OCI-LY1 (cell line): ENCODE data around the gene ACSL1.

ENCODE experiments used
- H2AFZ ChIP-seq: fragments of 200-600 bp; sonication (generic), shearing (Covaris generic); 2 replicates; pipeline ENCODE4 v1.6.0; 2014; ENCODE audit warnings: antibody characterized with exemption, mild to moderate bottlenecking, low read length
- H3F3A ChIP-seq: fragments of 200-600 bp; sonication (generic), shearing (Covaris generic); 2 replicates; pipeline ENCODE4 v1.6.0; 2014; ENCODE audit warnings: mild to moderate bottlenecking, antibody characterized with exemption, low read length, moderate library complexity; ENCODE audit not compliant: insufficient read depth
- H3K27ac ChIP-seq: fragments of 200-600 bp; sonication (generic); 2 replicates; pipeline ENCODE4 v1.5.1; 2014; ENCODE audit warnings: low read length, mixed run types, mild to moderate bottlenecking, low read depth; ENCODE audit not compliant: poor library complexity, severe bottlenecking
- H3K27me3 ChIP-seq: fragments of 200-600 bp; sonication (generic); 2 replicates; pipeline ENCODE4 v1.6.0; 2014; ENCODE audit warnings: antibody characterized with exemption, mild to moderate bottlenecking, low read length, moderate library complexity; ENCODE audit not compliant: insufficient read depth
- H3K36me3 ChIP-seq: fragments of 200-600 bp; sonication (generic); 2 replicates; pipeline ENCODE4 v1.6.1; 2014; ENCODE audit warnings: mild to moderate bottlenecking, antibody characterized with exemption, low read length, moderate library complexity, mixed read lengths; ENCODE audit not compliant: insufficient read depth
- H3K4me1 ChIP-seq: fragments of 200-600 bp; sonication (generic); 2 replicates; pipeline ENCODE4 v1.5.1; 2014; ENCODE audit warnings: mild to moderate bottlenecking, low read length, moderate library complexity; ENCODE audit not compliant: insufficient read depth, severe bottlenecking
- H3K4me2 ChIP-seq: fragments of 200-600 bp; sonication (generic), shearing (Covaris generic); 2 replicates; pipeline ENCODE4 v1.6.1; 2014; ENCODE audit warnings: low read length
- H3K4me3 ChIP-seq: fragments of 200-600 bp; sonication (generic); 2 replicates; pipeline ENCODE4 v1.5.1; 2014; ENCODE audit warnings: low read length, low read depth, mild to moderate bottlenecking, mixed read lengths; ENCODE audit not compliant: poor library complexity, severe bottlenecking
- H3K79me2 ChIP-seq: fragments of 200-600 bp; shearing (Covaris generic); 2 replicates; pipeline ENCODE4 v1.6.1; 2016; ENCODE audit warnings: mixed run types, low read length, mixed read lengths; ENCODE audit not compliant: insufficient read depth
- H3K9ac ChIP-seq: fragments of 200-600 bp; sonication (generic), shearing (Covaris generic); 2 replicates; pipeline ENCODE4 v1.6.1; 2014; ENCODE audit warnings: mild to moderate bottlenecking, low read length, mixed read lengths
- H3K9me2 ChIP-seq: fragments of 200-600 bp; sonication (generic), shearing (Covaris generic); 2 replicates; pipeline ENCODE4 v1.6.1; 2014; ENCODE audit warnings: low read depth, mild to moderate bottlenecking, low read length, mixed read lengths
- H3K9me3 ChIP-seq: fragments of 200-600 bp; shearing (Covaris generic); 2 replicates; pipeline ENCODE4 v1.6.1; 2014; ENCODE audit warnings: low read length, mixed read lengths
- H4K20me1 ChIP-seq: fragments of 200-600 bp; sonication (generic), shearing (Covaris generic); 2 replicates; pipeline ENCODE4 v1.6.0; 2016; ENCODE audit warnings: mild to moderate bottlenecking, low read length; ENCODE audit not compliant: insufficient read depth
- EZH2 ChIP-seq: fragments of 200-600 bp; sonication (generic), shearing (Covaris generic); IDR thresholded peaks from 2 replicates; pipeline ENCODE4 v1.8.0; 2017; ENCODE audit warnings: borderline replicate concordance, mixed run types, mild to moderate bottlenecking, antibody characterized with exemption, low read length, moderate library complexity, mixed read lengths
- TF ChIP-seq, protein P1 (sequence below): fragments of 200-600 bp; sonication (generic), shearing (Covaris generic); IDR thresholded peaks from 2 replicates; pipeline ENCODE4 v1.5.1; 2017; ENCODE audit warnings: mild to moderate bottlenecking, antibody characterized with exemption, low read length, moderate library complexity, mixed read lengths

Gene ACSL1

DNA sequence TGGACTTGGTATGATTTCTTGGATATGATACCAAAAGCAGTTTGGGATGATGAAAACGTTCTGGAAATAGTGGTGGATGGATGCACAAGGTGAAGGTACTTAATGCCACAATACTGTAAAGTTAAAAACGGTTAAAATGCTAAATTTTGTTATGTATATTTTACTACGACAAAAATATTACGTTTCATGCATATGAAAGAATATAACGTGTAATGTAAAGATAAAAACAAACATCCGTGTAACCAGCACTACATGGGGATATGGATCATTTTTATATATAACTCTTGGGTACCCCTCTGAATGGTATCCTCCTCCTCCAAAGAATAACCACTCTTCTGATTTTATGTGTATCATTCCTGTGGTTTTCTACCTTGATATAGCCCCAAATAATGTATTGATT is 91.0 kb downstream of the ACSL1 start:
- Histone ChIP-seq H3K9me3 (no peaks in the 10 kb centered on the region), H3K36me3 (peaks cover 24% of the 10 kb centered on the region), H2AFZ (peak overlapping the region; percentile 45), H3K4me1 (peaks cover 43% of the 10 kb centered on the region), H3K9ac (peak overlapping the region; percentile 68), H3K4me2 (peak overlapping the region; percentile 87), H4K20me1 (no peaks in the 10 kb centered on the region), H3K27ac (no peak overlapping the region), H3K79me2 (peaks cover 33% of the 10 kb centered on the region), H3K9me2 (no peaks in the 10 kb centered on the region), H3K27me3 (no peaks in the 10 kb centered on the region), H3F3A (no peaks in the 10 kb centered on the region), H3K4me3 (peak overlapping the region; percentile 62)
- no peak for TF ChIP-seq EZH2
- TF ChIP-seq, protein P1, sequence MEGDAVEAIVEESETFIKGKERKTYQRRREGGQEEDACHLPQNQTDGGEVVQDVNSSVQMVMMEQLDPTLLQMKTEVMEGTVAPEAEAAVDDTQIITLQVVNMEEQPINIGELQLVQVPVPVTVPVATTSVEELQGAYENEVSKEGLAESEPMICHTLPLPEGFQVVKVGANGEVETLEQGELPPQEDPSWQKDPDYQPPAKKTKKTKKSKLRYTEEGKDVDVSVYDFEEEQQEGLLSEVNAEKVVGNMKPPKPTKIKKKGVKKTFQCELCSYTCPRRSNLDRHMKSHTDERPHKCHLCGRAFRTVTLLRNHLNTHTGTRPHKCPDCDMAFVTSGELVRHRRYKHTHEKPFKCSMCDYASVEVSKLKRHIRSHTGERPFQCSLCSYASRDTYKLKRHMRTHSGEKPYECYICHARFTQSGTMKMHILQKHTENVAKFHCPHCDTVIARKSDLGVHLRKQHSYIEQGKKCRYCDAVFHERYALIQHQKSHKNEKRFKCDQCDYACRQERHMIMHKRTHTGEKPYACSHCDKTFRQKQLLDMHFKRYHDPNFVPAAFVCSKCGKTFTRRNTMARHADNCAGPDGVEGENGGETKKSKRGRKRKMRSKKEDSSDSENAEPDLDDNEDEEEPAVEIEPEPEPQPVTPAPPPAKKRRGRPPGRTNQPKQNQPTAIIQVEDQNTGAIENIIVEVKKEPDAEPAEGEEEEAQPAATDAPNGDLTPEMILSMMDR: no peak

DNA sequence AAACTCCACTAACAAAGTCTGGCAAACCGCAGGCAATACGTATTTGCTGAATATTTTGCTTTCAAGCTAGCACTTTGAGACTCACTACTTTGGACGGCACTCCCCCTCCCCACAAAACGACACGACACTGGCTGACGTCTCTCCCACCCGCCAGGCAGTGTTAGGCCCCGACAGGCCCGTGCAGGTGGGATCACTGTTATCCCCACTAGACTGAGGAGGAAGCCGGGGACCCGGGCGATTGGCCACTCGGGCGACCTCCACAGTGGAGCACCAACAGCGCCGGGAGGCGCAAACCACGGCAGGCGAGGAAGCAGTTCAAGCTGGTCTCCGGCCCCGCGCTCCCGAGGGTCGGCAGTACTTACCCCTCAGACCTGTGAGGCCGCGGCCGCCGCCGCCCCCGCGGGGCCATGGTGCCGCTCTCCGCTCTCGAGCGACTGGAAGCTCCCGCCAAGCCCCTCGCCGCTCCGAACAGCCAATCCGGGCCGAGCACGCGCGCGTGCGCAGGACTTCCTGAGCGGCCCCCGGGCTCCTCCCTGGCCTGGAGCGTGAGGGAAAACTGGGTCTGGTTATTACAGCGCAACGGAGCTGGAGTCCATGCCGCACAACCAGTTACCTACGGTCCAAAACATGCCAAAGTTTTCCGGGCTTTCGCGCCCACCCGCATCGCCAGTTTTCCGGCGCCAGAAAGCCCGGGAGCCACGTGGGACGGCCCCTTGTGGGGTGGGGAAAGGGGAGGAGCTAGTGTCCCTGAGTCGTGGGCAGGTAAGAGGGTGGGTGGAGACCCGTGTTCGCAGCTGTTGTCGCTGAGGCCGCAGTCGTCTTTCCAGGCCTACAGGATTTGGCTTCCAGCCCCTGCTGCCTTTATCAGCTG is 91.9 kb downstream of the ACSL1 start, which contains the start of gene CENPU:
Gene CENPU (minus strand): TSS at position 443 of the 871 bp plus-strand sequence. CDS start 34 bp downstream, at position 409.
- Histone ChIP-seq H3K4me3 (peak within 1 kb of the TSS; percentile 76), H2AFZ (peak within 1 kb of the TSS; percentile 45), H3K9me2 (no peaks in the 10 kb centered on the region), H3K79me2 (peaks cover 35% of the 10 kb centered on the region), H3F3A (no peaks in the 10 kb centered on the region), H3K36me3 (peaks cover 33% of the 10 kb centered on the region), H3K9me3 (no peaks in the 10 kb centered on the region), H3K27ac (peak within 1 kb of the TSS; percentile 81), H3K4me1 (peaks cover 52% of the 10 kb centered on the region), H3K27me3 (no peaks in the 10 kb centered on the region), H3K4me2 (peak within 1 kb of the TSS; percentile 87), H3K9ac (peak within 1 kb of the TSS; percentile 81), H4K20me1 (no peaks in the 10 kb centered on the region)
- TF ChIP-seq EZH2: no peak
- TF ChIP-seq, protein P1: no peak

DNA sequence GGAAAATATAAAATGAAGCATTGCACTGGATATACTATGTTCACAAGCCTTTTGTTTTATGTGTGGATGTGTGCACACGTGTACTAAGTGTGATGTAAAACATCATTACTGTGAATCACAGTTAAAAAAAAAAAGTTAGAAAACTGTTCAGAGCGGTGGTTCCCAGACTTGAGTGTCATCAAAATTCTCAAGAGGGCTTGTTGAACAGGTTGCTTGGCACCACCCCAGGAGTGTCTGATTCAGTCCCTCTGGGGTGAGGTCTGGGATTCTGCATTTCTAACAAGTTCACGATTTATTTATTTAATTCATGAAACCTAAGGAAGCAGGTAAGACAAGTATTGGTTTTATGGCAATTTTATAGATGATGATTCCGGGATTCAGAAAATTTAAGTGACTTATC is 93.6 kb downstream of the ACSL1 start:
- Histone ChIP-seq H3K9ac (peak overlapping the region; percentile 81), H3K79me2 (peaks cover 39% of the 10 kb centered on the region), H3K36me3 (peaks cover 51% of the 10 kb centered on the region), H3K27me3 (no peaks in the 10 kb centered on the region), H2AFZ (no peak overlapping the region), H3K9me2 (no peaks in the 10 kb centered on the region), H3K9me3 (0 out of 2 replicates have a peak, but pooled peaks cover 4% of the 10 kb centered on the region), H3K4me3 (peak overlapping the region; percentile 76), H3F3A (no peaks in the 10 kb centered on the region), H3K27ac (peak overlapping the region; percentile 81), H4K20me1 (no peaks in the 10 kb centered on the region), H3K4me1 (peaks cover 61% of the 10 kb centered on the region), H3K4me2 (peak overlapping the region; percentile 75)
- TF ChIP-seq, protein P1: no peak
- no peak for TF ChIP-seq EZH2
